ENCODE measurements around the gene RPL31.

The RPL31 gene

GRCh38 chr2:100974712-100975520 is 27.2 kb upstream of the RPL31 start:
- Histone ChIP-seq H3K9me2 (replicated peaks; ENCODE audit: insufficient read depth, low read length) (no peaks in the 10 kb centered on the region), H3K4me3 (ENCODE audit: low read length) (no peak overlapping the region), H3K79me2 (ENCODE audit: low read length) (no peaks in the 10 kb centered on the region), H3K4me2 (ENCODE audit: low read depth, low read length) (no peak overlapping the region), H3K27me3 (replicated peaks; ENCODE audit: insufficient read depth, low read length) (no peaks in the 10 kb centered on the region), H3K9ac (ENCODE audit: low read length) (no peak overlapping the region), H3K9me3 (replicated peaks; ENCODE audit: insufficient read depth, low read length) (no peaks in the 10 kb centered on the region), H3K4me1 (ENCODE audit: low read length) (no peaks in the 10 kb centered on the region), H3K27ac (ENCODE audit: low read length) (no peak overlapping the region), H4K20me1 (ENCODE audit: insufficient read depth, low read length) (no peaks in the 10 kb centered on the region), H2AFZ (ENCODE audit: low read length) (no peak overlapping the region), H3K36me3 (replicated peaks; ENCODE audit: insufficient read depth, low read length) (no peaks in the 10 kb centered on the region), H3F3A (ENCODE audit: insufficient read depth, low read length) (no peaks in the 10 kb centered on the region)
- DNase-seq = no peak
- TF ChIP-seq EZH2 (optimal IDR thresholded peaks at IDR 0.05; ENCODE audit: low read depth, low read length) (no peak), CTCF (IDR thresholded peaks at IDR 0.05; ENCODE audit: low read length) (no peak), EZH2phosphoT487 (IDR thresholded peaks at IDR 0.05; ENCODE audit: low read length) (no peak)

- Histone ChIP-seq H3K36me3 (replicated peaks; ENCODE audit: insufficient read depth, low read length) (no peaks in the 10 kb centered on the region), H3K4me1 (ENCODE audit: low read length) (no peaks in the 10 kb centered on the region)
Measured at GRCh38 chr2:100975521-100975785, 26.6 kb upstream of the RPL31 start.

GRCh38 chr2:100976061-100976460 is 26.0 kb upstream of the RPL31 start:
- H3K79me2 ChIP-seq (ENCODE audit: low read length) = no peaks in the 10 kb centered on the region
- H3K4me1 ChIP-seq (ENCODE audit: low read length) = no peaks in the 10 kb centered on the region
- no peak overlapping the region for H3K27ac ChIP-seq (ENCODE audit: low read length)
- no peaks in the 10 kb centered on the region for H3F3A ChIP-seq (ENCODE audit: insufficient read depth, low read length)
- no peaks in the 10 kb centered on the region for H4K20me1 ChIP-seq (ENCODE audit: insufficient read depth, low read length)
- no peaks in the 10 kb centered on the region for H3K9me2 ChIP-seq (replicated peaks; ENCODE audit: insufficient read depth, low read length)
- no peak overlapping the region for H3K4me3 ChIP-seq (ENCODE audit: low read length)
- no peaks in the 10 kb centered on the region for H3K27me3 ChIP-seq (replicated peaks; ENCODE audit: insufficient read depth, low read length)
- H3K9me3 ChIP-seq (replicated peaks; ENCODE audit: insufficient read depth, low read length) = no peaks in the 10 kb centered on the region
- no peak overlapping the region for H3K4me2 ChIP-seq (ENCODE audit: low read depth, low read length)
- no peak overlapping the region for H2AFZ ChIP-seq (ENCODE audit: low read length)
- no peak for DNase-seq
- no peaks in the 10 kb centered on the region for H3K36me3 ChIP-seq (replicated peaks; ENCODE audit: insufficient read depth, low read length)
- TF ChIP-seq EZH2 (optimal IDR thresholded peaks at IDR 0.05; ENCODE audit: low read depth, low read length) (no peak), CTCF (IDR thresholded peaks at IDR 0.05; ENCODE audit: low read length) (no peak), EZH2phosphoT487 (IDR thresholded peaks at IDR 0.05; ENCODE audit: low read length) (no peak)
- H3K9ac ChIP-seq (ENCODE audit: low read length) = no peak overlapping the region

More at GRCh38 chr2:100975521-100975785, 26.6 kb upstream of the RPL31 start:
- Histone ChIP-seq H3K4me2 (ENCODE audit: low read depth, low read length) (no peak overlapping the region), H3K9me3 (replicated peaks; ENCODE audit: insufficient read depth, low read length) (no peaks in the 10 kb centered on the region), H3K27me3 (replicated peaks; ENCODE audit: insufficient read depth, low read length) (no peaks in the 10 kb centered on the region), H3K9ac (ENCODE audit: low read length) (no peak overlapping the region), H3K9me2 (replicated peaks; ENCODE audit: insufficient read depth, low read length) (no peaks in the 10 kb centered on the region), H3F3A (ENCODE audit: insufficient read depth, low read length) (no peaks in the 10 kb centered on the region), H4K20me1 (ENCODE audit: insufficient read depth, low read length) (no peaks in the 10 kb centered on the region), H3K27ac (ENCODE audit: low read length) (no peak overlapping the region), H3K79me2 (ENCODE audit: low read length) (no peaks in the 10 kb centered on the region), H2AFZ (ENCODE audit: low read length) (no peak overlapping the region), H3K4me3 (ENCODE audit: low read length) (no peak overlapping the region)
- DNase-seq = no peak
- TF ChIP-seq EZH2phosphoT487 (IDR thresholded peaks at IDR 0.05; ENCODE audit: low read length) (no peak), EZH2 (optimal IDR thresholded peaks at IDR 0.05; ENCODE audit: low read depth, low read length) (no peak), CTCF (IDR thresholded peaks at IDR 0.05; ENCODE audit: low read length) (no peak)

All from MM.1S (cell line).